A673 (cell line): ENCODE measurements around the gene WIF1.

Experiments
- CTCF ChIP-seq: fragments of 300-800, 200-600 bp; sonication (generic); conservative IDR thresholded peaks from 2 replicates; pipeline ENCODE4 v1.5.1; 2017; ENCODE audit warnings: low read depth, mild to moderate bottlenecking, antibody characterized with exemption, low read length, moderate library complexity, mixed read lengths
- EZH2 ChIP-seq: fragments of 200-600 bp; sonication (generic); IDR thresholded peaks from 2 replicates; pipeline ENCODE4 v1.6.1; 2017; ENCODE audit warnings: borderline replicate concordance, low read depth, mild to moderate bottlenecking, mixed read lengths, antibody characterized with exemption, low read length; ENCODE audit not compliant: poor library complexity, severe bottlenecking

- no peak for TF ChIP-seq EZH2
- no peak for TF ChIP-seq CTCF
Measured at GRCh38 chr12:65022421-65022820, 98.7 kb downstream of the WIF1 start.
